ENCODE results near the gene MAML2.

DNA sequence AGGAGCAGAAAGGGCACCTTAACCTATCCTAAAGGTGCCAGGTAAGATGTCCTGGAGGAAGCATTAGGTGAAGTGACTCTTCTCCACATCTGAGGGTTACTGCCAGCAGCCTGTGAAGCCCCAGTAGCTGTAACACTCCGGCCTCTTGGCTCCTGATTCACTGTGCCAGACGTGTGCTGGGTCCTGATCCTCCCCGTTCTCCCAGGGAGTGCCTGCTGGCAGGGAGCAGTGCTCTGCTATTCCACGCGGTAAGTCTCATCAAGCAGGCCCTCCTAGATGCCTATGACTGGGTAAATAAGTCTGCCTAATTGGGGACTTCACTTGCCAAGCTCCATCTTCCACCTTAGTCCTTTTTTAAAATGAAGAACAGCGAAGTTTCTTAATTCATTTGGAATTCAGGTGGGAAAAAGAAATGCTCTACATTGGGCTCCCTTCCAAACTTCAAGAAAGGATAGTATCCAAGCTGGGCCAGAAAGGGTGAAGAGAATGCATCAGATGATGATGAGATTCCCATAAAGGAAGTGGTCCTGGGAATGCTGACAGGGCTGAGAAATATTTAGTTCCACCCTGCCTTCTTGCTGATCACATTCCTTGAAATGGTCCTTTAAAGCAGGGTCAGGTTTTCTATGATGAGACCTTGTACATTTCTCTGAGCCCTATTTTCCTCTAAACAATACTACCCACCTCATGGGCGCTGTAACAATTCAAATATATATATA is 188.0 kb downstream of the MAML2 start:
- TF ChIP-seq POLR2A (IDR thresholded peaks at IDR 0.05), result no peak
- TF ChIP-seq POLR2AphosphoS5 (IDR thresholded peaks at IDR 0.05), result no peak
- TF ChIP-seq, protein P1, sequence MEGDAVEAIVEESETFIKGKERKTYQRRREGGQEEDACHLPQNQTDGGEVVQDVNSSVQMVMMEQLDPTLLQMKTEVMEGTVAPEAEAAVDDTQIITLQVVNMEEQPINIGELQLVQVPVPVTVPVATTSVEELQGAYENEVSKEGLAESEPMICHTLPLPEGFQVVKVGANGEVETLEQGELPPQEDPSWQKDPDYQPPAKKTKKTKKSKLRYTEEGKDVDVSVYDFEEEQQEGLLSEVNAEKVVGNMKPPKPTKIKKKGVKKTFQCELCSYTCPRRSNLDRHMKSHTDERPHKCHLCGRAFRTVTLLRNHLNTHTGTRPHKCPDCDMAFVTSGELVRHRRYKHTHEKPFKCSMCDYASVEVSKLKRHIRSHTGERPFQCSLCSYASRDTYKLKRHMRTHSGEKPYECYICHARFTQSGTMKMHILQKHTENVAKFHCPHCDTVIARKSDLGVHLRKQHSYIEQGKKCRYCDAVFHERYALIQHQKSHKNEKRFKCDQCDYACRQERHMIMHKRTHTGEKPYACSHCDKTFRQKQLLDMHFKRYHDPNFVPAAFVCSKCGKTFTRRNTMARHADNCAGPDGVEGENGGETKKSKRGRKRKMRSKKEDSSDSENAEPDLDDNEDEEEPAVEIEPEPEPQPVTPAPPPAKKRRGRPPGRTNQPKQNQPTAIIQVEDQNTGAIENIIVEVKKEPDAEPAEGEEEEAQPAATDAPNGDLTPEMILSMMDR (IDR thresholded peaks at IDR 0.05), result no peak
